Activated CD8-positive, alpha-beta memory T cell treated with anti-CD3 and anti-CD28 coated beads, Interleukin-2, amount 50 U/mL, for 24 hours (primary cell): Measurements from ENCODE around the gene GAS5.

Experiments used
- DNase-seq: peaks from one replicate; pipeline ENCODE4 v3.0.0-alpha.2; 2020; ENCODE audit errors: extremely low read depth

GAS5 gene

DNA sequence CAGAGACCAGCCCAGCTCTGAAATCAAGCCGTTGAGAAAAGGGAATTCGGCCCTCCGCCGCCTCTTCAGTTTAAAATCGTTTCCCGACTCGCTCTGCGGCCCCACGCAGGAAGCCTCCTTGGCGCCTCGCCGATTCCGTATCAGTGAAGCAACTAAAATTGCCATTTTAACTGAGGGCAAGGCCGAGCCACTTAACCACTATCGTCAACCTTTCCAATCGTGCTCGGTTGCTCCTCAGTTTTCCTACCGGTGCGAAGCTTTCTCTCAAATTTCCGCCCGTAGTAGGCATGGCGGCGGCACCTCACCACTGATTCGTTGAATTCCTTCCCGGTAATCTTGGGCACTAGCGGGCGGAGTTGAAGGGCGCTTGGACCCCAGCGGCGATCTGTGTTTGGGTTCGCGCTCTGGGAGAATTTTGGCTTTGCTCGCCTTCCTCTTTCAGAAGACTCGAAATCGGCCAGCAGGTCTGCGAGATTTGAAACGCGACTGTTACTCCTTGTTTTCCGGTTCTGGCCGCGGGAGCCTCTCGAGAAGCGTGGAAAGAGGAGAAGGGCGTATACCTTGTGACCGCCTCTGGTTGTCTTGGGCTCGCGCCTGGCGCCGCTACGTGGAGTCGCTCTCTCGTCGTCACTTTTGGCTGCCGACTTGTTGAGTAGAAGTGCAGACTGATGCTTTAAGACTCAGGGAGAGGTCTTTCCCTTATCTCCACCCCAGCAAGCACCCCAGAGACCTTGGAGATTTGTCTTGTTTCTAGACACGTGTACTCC is 43.3 kb downstream of the GAS5 start, which contains the start of the genes CENPL and DARS2:
Gene CENPL (minus strand): TSS at position 569 of the 767 bp plus-strand sequence. CDS start 13,584 bp downstream, outside the sequence.
Gene DARS2 (plus strand): TSS at position 359 of the 767 bp plus-strand sequence. CDS start 557 bp downstream, outside the sequence.
- peak; percentile 80 for DNase-seq

DNA sequence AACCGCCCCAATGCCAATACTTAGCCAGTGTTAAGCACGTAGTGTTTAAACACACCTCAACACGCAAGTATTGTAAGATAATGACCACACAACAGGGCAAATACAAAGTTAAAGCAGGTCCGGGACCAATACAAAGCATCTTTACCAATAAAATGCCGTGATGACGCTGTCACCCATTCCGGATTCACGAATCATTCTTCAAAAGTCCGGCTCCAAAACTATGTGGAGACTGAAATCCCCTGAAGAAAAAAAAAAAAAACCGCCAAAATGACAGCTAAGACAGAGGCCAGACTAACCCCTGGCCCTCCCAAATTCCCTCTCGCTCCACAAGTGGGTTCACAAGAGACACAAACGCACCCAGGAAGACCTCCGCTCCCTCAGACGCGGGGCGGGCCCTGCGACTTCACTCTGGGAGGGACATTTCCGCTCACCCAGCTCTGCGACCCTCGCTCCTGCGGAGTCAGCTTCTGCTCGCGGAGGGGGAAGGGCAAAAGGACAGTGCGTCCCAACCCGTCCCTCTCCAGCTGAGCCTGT is 43.9 kb downstream of the GAS5 start:
- no peak for DNase-seq

DNA sequence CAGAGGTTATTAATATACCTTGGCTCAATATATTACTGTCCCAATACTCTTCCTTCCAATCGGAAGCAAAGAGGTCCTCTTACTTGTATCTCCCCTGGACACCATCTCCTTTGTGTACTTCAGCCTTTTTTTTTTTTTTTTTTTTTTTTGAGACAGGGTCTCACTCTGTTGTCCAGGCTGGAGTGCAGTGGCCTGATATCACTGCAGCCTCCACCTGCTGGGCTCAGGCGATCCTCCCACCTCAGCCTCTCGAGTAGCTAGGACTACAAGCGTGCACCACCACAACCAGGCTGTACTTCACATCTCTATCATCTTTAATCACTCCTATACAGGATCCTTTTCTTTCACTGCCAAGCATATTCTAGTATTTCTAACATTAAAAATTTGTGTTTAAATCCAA is 46.1 kb downstream of the GAS5 start:
- DNase-seq, result no peak

DNA sequence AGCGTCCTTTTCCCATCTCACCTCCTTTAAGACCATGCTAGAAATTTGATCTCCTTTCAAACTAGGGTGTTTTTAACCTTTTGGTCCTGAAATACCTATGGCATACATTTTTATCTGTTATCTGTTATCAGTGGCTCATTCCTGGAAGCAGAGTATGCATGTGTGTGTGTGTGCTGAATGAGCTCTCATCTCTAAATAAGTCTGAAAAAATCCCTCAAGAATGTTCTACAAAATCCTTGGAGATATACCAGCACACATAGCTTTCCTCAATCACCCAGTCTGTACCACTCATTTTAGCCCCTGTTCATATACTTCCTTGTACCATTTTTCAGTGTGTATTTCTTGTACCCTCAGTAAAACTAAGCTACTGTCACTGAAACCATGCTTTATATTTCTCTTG is 49.3 kb downstream of the GAS5 start:
- no peak for DNase-seq
